Measurements from ENCODE around the gene CLEC3A. TPM values are rescaled to one million over a fixed set of nuclear protein-coding genes. Genes with fewer than 3 reads are reported as not detected.
"Not testable (repeated sequence)": the region's sequence is repeated elsewhere in the genome, so short reads cannot be mapped to it uniquely, and the experiment has no call there.

The CLEC3A gene
- polyA plus RNA-seq, 1 donor (not counting 4 experiments of a cell fraction or from before 2014, with no cell fraction given), result not detected

DNA sequence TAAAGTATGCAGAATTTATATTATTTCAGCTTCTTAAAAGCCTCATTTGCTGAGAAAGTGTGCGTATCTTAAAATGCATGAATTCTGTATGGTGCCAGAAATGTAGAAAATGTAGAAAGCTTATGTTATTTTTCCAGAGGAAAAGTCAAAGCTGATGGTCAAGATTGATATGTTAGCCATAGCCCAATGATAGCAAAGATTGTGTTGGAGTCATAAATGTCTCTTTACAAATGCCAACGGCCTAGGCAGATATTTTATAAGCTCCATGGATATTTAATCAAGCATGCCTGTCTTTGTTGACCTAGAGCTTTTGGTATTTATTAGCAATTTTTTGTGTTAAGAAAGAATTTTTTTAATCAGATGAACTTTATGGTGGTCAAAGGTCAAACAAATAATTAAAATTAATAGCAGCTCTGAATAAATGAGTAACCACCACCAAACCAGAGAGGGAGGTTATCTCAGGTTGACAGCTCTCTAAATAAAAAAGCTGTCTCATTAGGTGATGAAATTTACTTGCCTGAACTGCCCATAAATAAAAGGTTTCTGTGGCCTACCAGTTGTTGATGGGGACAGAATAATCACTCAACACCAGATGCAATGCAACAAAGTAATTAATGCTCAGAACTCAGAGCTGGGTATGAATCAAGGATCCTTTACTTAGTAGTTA, 28.5 kb downstream of the CLEC3A start:
- Histone ChIP-seq H3K4me2 (ENCODE audit: control insufficient read depth, extremely low read depth, insufficient read depth, low read depth, low read length) (no peak overlapping the region), H3K9me3 (ENCODE audit: control insufficient read depth, low read depth, low read length) (no peaks in the 10 kb centered on the region), H4K20me1 (ENCODE audit: control insufficient read depth, extremely low read depth, insufficient read depth, low read length) (no peaks in the 10 kb centered on the region), H3K27ac (ENCODE audit: control insufficient read depth, insufficient read depth, low read length) (no peak overlapping the region), H3K9me1 (ENCODE audit: control insufficient read depth, extremely low read depth, insufficient read depth, low read length) (no peaks in the 10 kb centered on the region), H3K79me2 (ENCODE audit: control insufficient read depth, insufficient read depth, low read length) (no peaks in the 10 kb centered on the region), H2AFZ (ENCODE audit: control insufficient read depth, low read length) (no peak overlapping the region), H3K4me1 (ENCODE audit: control insufficient read depth, extremely low read depth, insufficient read depth, low read length) (no peaks in the 10 kb centered on the region), H3K4me3 (ENCODE audit: control insufficient read depth in 2 of 3, extremely low read depth in 1 of 3, insufficient read depth in 2 of 3, low read depth in 1 of 3, low read length in 3 of 3) (no peak overlapping the region), H3K9ac (ENCODE audit: control insufficient read depth, extremely low read depth, insufficient read depth, low read length) (no peak overlapping the region), H3K27me3 (ENCODE audit: control insufficient read depth, extremely low read depth, insufficient read depth, low read length) (no peaks in the 10 kb centered on the region), H3K36me3 (ENCODE audit: control insufficient read depth in 2 of 2, extremely low read depth in 1 of 2, insufficient read depth in 2 of 2, low read length in 2 of 2) (no peaks in the 10 kb centered on the region)
- FAIRE-seq (no peak), DNase-seq (ENCODE audit: low read depth, low spot score) (no peak)
- no peak for TF ChIP-seq EZH2 (IDR thresholded peaks at IDR 0.05; ENCODE audit: low read length)
- TF ChIP-seq, protein P1, sequence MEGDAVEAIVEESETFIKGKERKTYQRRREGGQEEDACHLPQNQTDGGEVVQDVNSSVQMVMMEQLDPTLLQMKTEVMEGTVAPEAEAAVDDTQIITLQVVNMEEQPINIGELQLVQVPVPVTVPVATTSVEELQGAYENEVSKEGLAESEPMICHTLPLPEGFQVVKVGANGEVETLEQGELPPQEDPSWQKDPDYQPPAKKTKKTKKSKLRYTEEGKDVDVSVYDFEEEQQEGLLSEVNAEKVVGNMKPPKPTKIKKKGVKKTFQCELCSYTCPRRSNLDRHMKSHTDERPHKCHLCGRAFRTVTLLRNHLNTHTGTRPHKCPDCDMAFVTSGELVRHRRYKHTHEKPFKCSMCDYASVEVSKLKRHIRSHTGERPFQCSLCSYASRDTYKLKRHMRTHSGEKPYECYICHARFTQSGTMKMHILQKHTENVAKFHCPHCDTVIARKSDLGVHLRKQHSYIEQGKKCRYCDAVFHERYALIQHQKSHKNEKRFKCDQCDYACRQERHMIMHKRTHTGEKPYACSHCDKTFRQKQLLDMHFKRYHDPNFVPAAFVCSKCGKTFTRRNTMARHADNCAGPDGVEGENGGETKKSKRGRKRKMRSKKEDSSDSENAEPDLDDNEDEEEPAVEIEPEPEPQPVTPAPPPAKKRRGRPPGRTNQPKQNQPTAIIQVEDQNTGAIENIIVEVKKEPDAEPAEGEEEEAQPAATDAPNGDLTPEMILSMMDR (optimal IDR thresholded peaks at IDR 0.05 in 1 of 3, IDR thresholded peaks at IDR 0.05 in 1 of 3, conservative IDR thresholded peaks at IDR 0.05 in 1 of 3; ENCODE audit: extremely low read depth in 1 of 3, insufficient read depth in 2 of 3, low read length in 3 of 3), result no peak
- dilution Hi-C loops (cut with MboI; ENCODE audit: extremely low pct_ligation_motif_present, low sequenced_read_pairs), result no loop called here

DNA sequence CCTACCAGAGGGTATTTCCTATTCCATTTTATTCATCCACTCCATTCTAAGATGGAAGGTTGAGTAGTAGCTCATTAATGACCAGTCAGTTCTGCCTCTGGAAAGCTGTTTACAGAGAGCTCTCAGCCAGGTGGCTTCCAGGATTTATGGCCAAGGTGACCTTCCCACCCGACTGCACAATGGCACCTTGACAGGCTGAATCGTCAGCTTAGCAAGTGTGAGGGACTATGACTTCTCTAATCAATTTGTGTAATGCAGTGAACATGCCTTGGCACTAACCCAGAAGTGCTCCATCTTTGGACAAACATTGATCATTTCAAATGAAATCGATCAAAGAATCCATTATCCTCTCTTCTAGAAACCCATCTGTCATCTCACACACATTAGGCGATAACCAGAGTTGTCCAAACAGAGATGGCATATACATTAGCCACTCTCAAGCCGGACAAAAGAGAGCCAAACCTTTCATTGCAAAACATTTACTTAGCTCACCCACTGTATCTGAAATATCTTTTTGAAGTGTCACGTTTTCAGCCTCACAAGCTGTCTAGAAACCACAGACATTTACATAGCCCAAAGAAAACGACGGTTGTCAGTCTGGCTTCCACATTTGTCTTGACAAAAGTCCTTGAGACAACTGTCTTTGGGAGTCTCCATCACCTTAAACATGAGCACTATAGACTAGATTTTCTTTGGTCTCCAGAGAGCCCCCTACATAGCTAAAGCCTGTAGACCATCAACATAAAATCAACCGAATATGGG, 35.6 kb downstream of the CLEC3A start:
- Histone ChIP-seq H3K9me1 (ENCODE audit: control insufficient read depth, extremely low read depth, insufficient read depth, low read length) (no peaks in the 10 kb centered on the region), H3K36me3 (ENCODE audit: control insufficient read depth in 2 of 2, extremely low read depth in 1 of 2, insufficient read depth in 2 of 2, low read length in 2 of 2) (no peaks in the 10 kb centered on the region), H3K9ac (ENCODE audit: control insufficient read depth, extremely low read depth, insufficient read depth, low read length) (no peak overlapping the region), H3K27me3 (ENCODE audit: control insufficient read depth, extremely low read depth, insufficient read depth, low read length) (no peaks in the 10 kb centered on the region), H3K79me2 (ENCODE audit: control insufficient read depth, insufficient read depth, low read length) (no peaks in the 10 kb centered on the region), H3K9me3 (ENCODE audit: control insufficient read depth, low read depth, low read length) (no peaks in the 10 kb centered on the region), H2AFZ (ENCODE audit: control insufficient read depth, low read length) (no peak overlapping the region), H4K20me1 (ENCODE audit: control insufficient read depth, extremely low read depth, insufficient read depth, low read length) (no peaks in the 10 kb centered on the region), H3K4me1 (ENCODE audit: control insufficient read depth, extremely low read depth, insufficient read depth, low read length) (no peaks in the 10 kb centered on the region), H3K4me3 (ENCODE audit: control insufficient read depth in 2 of 3, extremely low read depth in 1 of 3, insufficient read depth in 2 of 3, low read depth in 1 of 3, low read length in 3 of 3) (no peak overlapping the region), H3K4me2 (ENCODE audit: control insufficient read depth, extremely low read depth, insufficient read depth, low read depth, low read length) (no peak overlapping the region), H3K27ac (ENCODE audit: control insufficient read depth, insufficient read depth, low read length) (no peak overlapping the region)
- DNase-seq (ENCODE audit: low read depth, low spot score), result no peak
- FAIRE-seq, result no peak
- no peak for TF ChIP-seq EZH2 (IDR thresholded peaks at IDR 0.05; ENCODE audit: low read length)
- TF ChIP-seq, protein P1 (optimal IDR thresholded peaks at IDR 0.05 in 1 of 3, IDR thresholded peaks at IDR 0.05 in 1 of 3, conservative IDR thresholded peaks at IDR 0.05 in 1 of 3; ENCODE audit: extremely low read depth in 1 of 3, insufficient read depth in 2 of 3, low read length in 3 of 3), result no peak
- dilution Hi-C loops (cut with MboI; ENCODE audit: extremely low pct_ligation_motif_present, low sequenced_read_pairs), result no loop called here

DNA sequence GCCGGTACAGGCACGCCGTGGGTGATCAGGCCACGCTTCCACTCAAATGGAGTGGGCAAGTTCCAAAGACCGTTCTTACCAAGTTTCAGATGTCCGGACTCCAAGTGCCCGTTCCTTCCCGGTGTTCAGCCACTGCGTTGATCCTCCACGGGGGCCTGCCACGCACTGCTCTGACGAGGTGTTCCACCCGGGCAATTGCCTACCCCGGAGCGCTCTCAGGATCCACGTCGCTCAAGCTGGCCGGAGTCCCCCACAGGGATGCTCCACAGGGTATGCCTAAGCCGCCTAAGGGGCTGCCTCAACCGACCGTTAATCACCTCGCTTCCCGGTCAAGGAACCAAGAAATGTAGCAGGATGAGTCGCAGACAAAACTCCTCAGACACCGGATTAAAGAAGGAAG, 37.5 kb downstream of the CLEC3A start:
- H3K4me3 ChIP-seq (ENCODE audit: control insufficient read depth in 2 of 3, extremely low read depth in 1 of 3, insufficient read depth in 2 of 3, low read depth in 1 of 3, low read length in 3 of 3); dilution Hi-C loops (cut with MboI; ENCODE audit: extremely low pct_ligation_motif_present, low sequenced_read_pairs); H3K9ac ChIP-seq (ENCODE audit: control insufficient read depth, extremely low read depth, insufficient read depth, low read length); H4K20me1 ChIP-seq (ENCODE audit: control insufficient read depth, extremely low read depth, insufficient read depth, low read length); H3K4me1 ChIP-seq (ENCODE audit: control insufficient read depth, extremely low read depth, insufficient read depth, low read length); H3K9me3 ChIP-seq (ENCODE audit: control insufficient read depth, low read depth, low read length); H3K27me3 ChIP-seq (ENCODE audit: control insufficient read depth, extremely low read depth, insufficient read depth, low read length); H3K27ac ChIP-seq (ENCODE audit: control insufficient read depth, insufficient read depth, low read length); H3K36me3 ChIP-seq (ENCODE audit: control insufficient read depth in 2 of 2, extremely low read depth in 1 of 2, insufficient read depth in 2 of 2, low read length in 2 of 2); H3K79me2 ChIP-seq (ENCODE audit: control insufficient read depth, insufficient read depth, low read length); H3K4me2 ChIP-seq (ENCODE audit: control insufficient read depth, extremely low read depth, insufficient read depth, low read depth, low read length); FAIRE-seq; DNase-seq (ENCODE audit: low read depth, low spot score); H3K9me1 ChIP-seq (ENCODE audit: control insufficient read depth, extremely low read depth, insufficient read depth, low read length); H2AFZ ChIP-seq (ENCODE audit: control insufficient read depth, low read length): not testable (repeated sequence)
